Adrenal gland (tissue), 5 donors: ENCODE data around the gene PDCD1.

ENCODE experiments used
- POLR2A ChIP-seq, 2 donors: fragments of 450-650 bp; IDR thresholded peaks; one replicate each; pipeline ENCODE4 v1.6.1; 2017; ENCODE audit warnings: antibody characterized with exemption in 2 of 2, mild to moderate bottlenecking in 2 of 2, moderate library complexity in 1 of 2
- TF ChIP-seq, protein P1 (sequence below), 6 experiments: fragments of 450-650 bp in 4 of 6; fragments of 200-600 bp in 2 of 6; sonication (generic) in 1 of 6; IDR thresholded peaks; 1 replicate in 5 of 6; 2 replicates in 1 of 6; pipeline versions ENCODE4 v1.5.1 to v1.8.0; 2016 to 2021; ENCODE audit warnings: antibody characterized with exemption in 6 of 6, mild to moderate bottlenecking in 2 of 6, moderate library complexity in 1 of 6
- donor health status: DM: no; HTN: no; CAD: no.

DNA sequence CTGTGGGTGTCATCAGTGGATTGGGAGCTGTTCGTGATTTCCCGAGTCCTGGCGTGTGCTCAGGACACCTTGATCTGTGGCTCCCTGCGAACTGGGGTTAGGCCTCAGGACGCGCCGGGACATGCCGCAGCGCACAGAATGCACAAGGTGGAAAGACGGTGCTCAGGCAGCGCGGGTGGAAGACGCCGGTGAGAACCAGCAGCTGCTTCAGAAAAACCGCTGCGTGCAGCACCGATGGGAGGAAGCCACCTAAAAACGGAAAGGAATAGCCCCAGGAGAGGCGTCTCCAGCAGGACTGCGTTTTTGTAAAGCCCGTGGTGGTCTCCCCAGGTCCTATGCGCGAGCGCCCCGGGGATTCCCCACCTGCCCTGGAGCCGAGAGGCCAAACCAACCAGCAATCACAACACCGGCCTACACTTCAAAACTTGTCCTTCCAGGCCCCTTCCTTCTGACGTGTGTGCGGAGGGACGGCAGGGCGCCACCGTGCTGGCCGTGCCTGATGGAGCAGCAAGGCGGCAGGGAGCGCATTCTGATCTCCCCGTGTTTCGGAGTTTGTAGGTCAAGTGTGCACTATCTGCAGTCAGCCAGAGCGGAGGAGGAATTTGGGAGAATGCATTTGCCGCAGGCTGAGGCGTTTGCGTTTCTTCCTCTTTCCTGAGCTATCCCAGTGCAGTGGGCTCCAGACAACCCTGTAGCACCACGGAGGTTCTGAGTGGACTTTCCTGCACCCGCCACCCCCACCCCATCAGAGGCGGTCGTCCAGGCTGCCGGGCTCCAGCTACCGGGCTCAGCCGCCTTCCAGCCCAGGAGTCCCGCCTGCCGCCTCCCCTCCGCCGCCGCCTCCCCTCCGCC, 43.0 kb upstream of the PDCD1 start:
- no peak for TF ChIP-seq POLR2A (IDR thresholded peaks at IDR 0.05)
- TF ChIP-seq, protein P1, sequence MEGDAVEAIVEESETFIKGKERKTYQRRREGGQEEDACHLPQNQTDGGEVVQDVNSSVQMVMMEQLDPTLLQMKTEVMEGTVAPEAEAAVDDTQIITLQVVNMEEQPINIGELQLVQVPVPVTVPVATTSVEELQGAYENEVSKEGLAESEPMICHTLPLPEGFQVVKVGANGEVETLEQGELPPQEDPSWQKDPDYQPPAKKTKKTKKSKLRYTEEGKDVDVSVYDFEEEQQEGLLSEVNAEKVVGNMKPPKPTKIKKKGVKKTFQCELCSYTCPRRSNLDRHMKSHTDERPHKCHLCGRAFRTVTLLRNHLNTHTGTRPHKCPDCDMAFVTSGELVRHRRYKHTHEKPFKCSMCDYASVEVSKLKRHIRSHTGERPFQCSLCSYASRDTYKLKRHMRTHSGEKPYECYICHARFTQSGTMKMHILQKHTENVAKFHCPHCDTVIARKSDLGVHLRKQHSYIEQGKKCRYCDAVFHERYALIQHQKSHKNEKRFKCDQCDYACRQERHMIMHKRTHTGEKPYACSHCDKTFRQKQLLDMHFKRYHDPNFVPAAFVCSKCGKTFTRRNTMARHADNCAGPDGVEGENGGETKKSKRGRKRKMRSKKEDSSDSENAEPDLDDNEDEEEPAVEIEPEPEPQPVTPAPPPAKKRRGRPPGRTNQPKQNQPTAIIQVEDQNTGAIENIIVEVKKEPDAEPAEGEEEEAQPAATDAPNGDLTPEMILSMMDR (IDR thresholded peaks at IDR 0.05) = no peak
